CD14-positive monocyte (primary cell): ENCODE measurements around the gene HACL1. TPM values are rescaled to one million over a fixed set of nuclear protein-coding genes. Genes with fewer than 3 reads are reported as not detected.
A peak's percentile ranks its signal among the peaks of the same experiment; 100 is the strongest.

ENCODE experiments used
- DNase-seq, 3 donors: peaks; one replicate each; pipeline ENCODE4 v3.0.0-alpha.2; 2011 to 2022
- H2AFZ ChIP-seq: 2 replicates; pipeline ENCODE4 v1.6.0; 2012; ENCODE audit warnings: mild to moderate bottlenecking, low read depth, low read length, inconsistent platforms; ENCODE audit not compliant: insufficient read depth, poor library complexity, severe bottlenecking
- H3K27ac ChIP-seq, 2 donors: 1 replicate in 1 of 2; 2 replicates in 1 of 2; pipeline ENCODE4 v1.5.1; 2012 to 2013; ENCODE audit warnings: low read length in 2 of 2, control low read depth in 1 of 2, inconsistent platforms in 1 of 2, low read depth in 1 of 2, mild to moderate bottlenecking in 1 of 2
- H3K27me3 ChIP-seq, 2 donors: one replicate each; pipeline versions ENCODE4 v1.6.0 to v1.6.1; 2011 to 2013; ENCODE audit warnings: low read length in 2 of 2; ENCODE audit not compliant: control insufficient read depth in 2 of 2, insufficient read depth in 2 of 2
- H3K36me3 ChIP-seq, 2 donors: replicated peaks in 1 of 2; 1 replicate in 1 of 2; 2 replicates in 1 of 2; pipeline versions ENCODE4 v1.5.1 to v1.6.1; 2012 to 2013; ENCODE audit warnings: low read length in 2 of 2, control low read depth in 1 of 2, inconsistent platforms in 1 of 2, mild to moderate bottlenecking in 1 of 2; ENCODE audit not compliant: insufficient read depth in 2 of 2, control insufficient read depth in 1 of 2
- H3K4me1 ChIP-seq, 2 donors: 1 replicate in 1 of 2; 2 replicates in 1 of 2; pipeline versions ENCODE4 v1.5.1 to v1.6.1; 2012 to 2013; ENCODE audit warnings: low read length in 2 of 2, control low read depth in 1 of 2, inconsistent platforms in 1 of 2, mild to moderate bottlenecking in 1 of 2, moderate library complexity in 1 of 2; ENCODE audit not compliant: insufficient read depth in 2 of 2, control insufficient read depth in 1 of 2
- H3K4me2 ChIP-seq: replicated peaks from 2 replicates; pipeline ENCODE3; 2012; ENCODE audit warnings: low read length, moderate library complexity, mild to moderate bottlenecking; ENCODE audit not compliant: poor library complexity, severe bottlenecking; ENCODE audit errors: extremely low read depth
- H3K4me3 ChIP-seq, 3 experiments: fragments of 200-600 bp in 1 of 3; sonication (generic) in 1 of 3; replicated peaks in 1 of 3; 1 replicate in 2 of 3; 2 replicates in 1 of 3; pipeline ENCODE4 v1.5.1; 2011 to 2013; ENCODE audit warnings: low read length in 3 of 3, mild to moderate bottlenecking in 3 of 3, control low read depth in 2 of 3, low read depth in 2 of 3, inconsistent platforms in 1 of 3, moderate library complexity in 1 of 3
- H3K79me2 ChIP-seq: 2 replicates; pipeline ENCODE4 v1.6.0; 2012; ENCODE audit warnings: mild to moderate bottlenecking, control low read depth, inconsistent platforms, low read length, moderate library complexity; ENCODE audit not compliant: insufficient read depth
- H3K9ac ChIP-seq: 2 replicates; pipeline ENCODE4 v1.6.0; 2017; ENCODE audit warnings: low read length, mild to moderate bottlenecking; ENCODE audit not compliant: insufficient read depth, poor library complexity, severe bottlenecking
- H3K9me3 ChIP-seq, 2 donors: replicated peaks in 1 of 2; 1 replicate in 1 of 2; 2 replicates in 1 of 2; pipeline versions ENCODE4 v1.5.1 to v1.6.1; 2012 to 2013; ENCODE audit warnings: low read length in 2 of 2, control low read depth in 1 of 2; ENCODE audit not compliant: control insufficient read depth in 1 of 2, insufficient read depth in 1 of 2
- H4K20me1 ChIP-seq: 2 replicates; pipeline ENCODE4 v1.6.0; 2012; ENCODE audit warnings: mild to moderate bottlenecking, low read length, control low read depth, moderate library complexity; ENCODE audit not compliant: insufficient read depth
- H3K27ac Mint-ChIP-seq, 7 donors: one replicate each; pipeline ENCODE4 v1.8.0; 2020; ENCODE audit warnings: mild to moderate bottlenecking in 7 of 7, mixed read lengths in 7 of 7, moderate library complexity in 6 of 7, inconsistent platforms in 2 of 7
- H3K27me3 Mint-ChIP-seq, 3 donors: one replicate each; pipeline ENCODE4 v1.8.0; 2021 to 2022; ENCODE audit warnings: low read depth in 3 of 3, mild to moderate bottlenecking in 3 of 3, mixed read lengths in 3 of 3, moderate library complexity in 3 of 3, inconsistent platforms in 1 of 3
- H3K36me3 Mint-ChIP-seq, 2 donors: one replicate each; pipeline ENCODE4 v1.8.0; 2020; ENCODE audit warnings: mixed read lengths in 2 of 2, inconsistent platforms in 1 of 2, mild to moderate bottlenecking in 1 of 2
- H3K4me1 Mint-ChIP-seq: one replicate; pipeline ENCODE4 v1.8.0; 2020; ENCODE audit warnings: mild to moderate bottlenecking, mixed read lengths
- H3K4me3 Mint-ChIP-seq, 2 donors: one replicate each; pipeline ENCODE4 v1.8.0; 2020; ENCODE audit warnings: mild to moderate bottlenecking in 2 of 2, mixed read lengths in 2 of 2, moderate library complexity in 1 of 2
- H3K9me3 Mint-ChIP-seq, 7 donors: one replicate each; pipeline ENCODE4 v1.8.0; 2020 to 2022; ENCODE audit warnings: mixed read lengths in 7 of 7, mild to moderate bottlenecking in 6 of 7, moderate library complexity in 6 of 7, inconsistent platforms in 2 of 7
- CTCF ChIP-seq: fragments of 200-600 bp; IDR thresholded peaks from one replicate; pipeline ENCODE4 v1.8.0; 2022; ENCODE audit warnings: antibody characterized with exemption, mild to moderate bottlenecking
- WGBS: methylation state at CpG from one replicate; pipeline ENCODE4 v1.1.5; 2013; ENCODE audit warnings: missing lambda C conversion rate; ENCODE audit not compliant: insufficient coverage; 5-methylcytosine and 5-hydroxymethylcytosine counted together
- intact Hi-C, 2 donors: fragments of 100-400 bp; cut with micrococcal nuclease; formaldehyde crosslinking; loops; one replicate each; pipeline versions ENCODE4 v1.15.0 to v1.15.1; 2023
- polyA plus RNA-seq, 3 donors: library from polyadenylated mRNA; depleted of rRNA in 1 of 3; unstranded in 2 of 3; stranded (reverse) in 1 of 3; fragments of 300-500 nt in 2 of 3; fragments of >200 nt in 1 of 3; fragmentation: Illumina TruSeq in 2 of 3; gene quantifications; 1 replicate in 2 of 3; 2 replicates in 1 of 3; pipeline ENCODE4 v1.2.3, GENCODE V29; 2012 to 2021

HACL1 gene
- polyA plus RNA-seq, 3 donors = 12.3 to 27.2 (median 22.3) TPM

- Histone ChIP-seq H3K9ac (no peak overlapping the region), H3K27ac (no peak overlapping the region), H3K9me3 (no peaks in the 10 kb centered on the region), H3K27me3 (no peaks in the 10 kb centered on the region), H3K4me3 (no peak overlapping the region), H3K36me3 (no peaks in the 10 kb centered on the region), H3K4me2 (no peak overlapping the region), H3K4me1 (peaks cover 12 to 17% of the 10 kb centered on the region in 2 donors), H4K20me1 (no peaks in the 10 kb centered on the region), H2AFZ (no peak overlapping the region), H3K79me2 (no peaks in the 10 kb centered on the region)
- 100% methylated on average over 1 of the region's 5 CpGs for WGBS
- Mint-ChIP-seq H3K27me3 (peaks cover 2% of the 10 kb centered on the region in 3 donors), H3K36me3 (peaks cover 13 to 17% of the 10 kb centered on the region in 2 donors), H3K4me3 (no peak overlapping the region), H3K4me1 (peaks cover 30% of the 10 kb centered on the region), H3K27ac (no peak overlapping the region), H3K9me3 (no peaks in the 10 kb centered on the region)
- no peak for TF ChIP-seq CTCF
- intact Hi-C loops = loop anchor here (5.0 to 10.0 kb wide), 2 partner anchors 52 to 179 kb away; no protein-coding TSS in a partner anchor
- DNase-seq = no peak
Observed at GRCh38 chr3:15633159-15633558, 31.8 kb upstream of the HACL1 start.

- Histone ChIP-seq H3K4me2 (no peak overlapping the region), H3K9ac (no peak overlapping the region), H3K27ac (no peak overlapping the region), H4K20me1 (no peaks in the 10 kb centered on the region), H3K4me1 (peaks cover 10 to 13% of the 10 kb centered on the region in 2 donors), H3K4me3 (no peak overlapping the region), H3K36me3 (no peaks in the 10 kb centered on the region), H3K27me3 (no peaks in the 10 kb centered on the region), H3K9me3 (no peaks in the 10 kb centered on the region), H2AFZ (no peak overlapping the region), H3K79me2 (no peaks in the 10 kb centered on the region)
- peaks cover 11% of the 10 kb centered on the region in 2 donors for H3K36me3 Mint-ChIP-seq
- no peak for TF ChIP-seq CTCF
- peak overlapping the region in 3 of 7 donors; percentile 22 to 71 (median 48) for H3K27ac Mint-ChIP-seq
- intact Hi-C loops = loop anchor here (5.0 to 10.0 kb wide), 2 partner anchors 53 to 180 kb away; no protein-coding TSS in a partner anchor
- H3K4me1 Mint-ChIP-seq = peaks cover 26% of the 10 kb centered on the region
- no peak for DNase-seq
- H3K27me3 Mint-ChIP-seq = peaks cover 2% of the 10 kb centered on the region in 3 donors
- no peaks in the 10 kb centered on the region for H3K9me3 Mint-ChIP-seq
- WGBS = 98% methylated on average over 4 of the region's 4 CpGs
- no peak overlapping the region for H3K4me3 Mint-ChIP-seq
Observed at GRCh38 chr3:15632212-15632580, 30.8 kb upstream of the HACL1 start.
